Hepatocyte (in vitro differentiated cells): Measurements from ENCODE around the gene TCF7L1.

Experiments used
- EZH2phosphoT487 ChIP-seq: fragments of 200-600 bp; sonication (generic); IDR thresholded peaks from one replicate; pipeline ENCODE4 v1.6.1; 2018; ENCODE audit warnings: antibody characterized with exemption, mild to moderate bottlenecking, low read depth, moderate library complexity; ENCODE audit not compliant: unreplicated experiment, severe bottlenecking
- TF ChIP-seq, protein P1 (sequence below): fragments of 200-600 bp; sonication (generic); IDR thresholded peaks from 2 replicates; pipeline ENCODE4 v1.5.1; 2016; ENCODE audit warnings: antibody characterized with exemption, mild to moderate bottlenecking; ENCODE audit not compliant: poor library complexity

DNA sequence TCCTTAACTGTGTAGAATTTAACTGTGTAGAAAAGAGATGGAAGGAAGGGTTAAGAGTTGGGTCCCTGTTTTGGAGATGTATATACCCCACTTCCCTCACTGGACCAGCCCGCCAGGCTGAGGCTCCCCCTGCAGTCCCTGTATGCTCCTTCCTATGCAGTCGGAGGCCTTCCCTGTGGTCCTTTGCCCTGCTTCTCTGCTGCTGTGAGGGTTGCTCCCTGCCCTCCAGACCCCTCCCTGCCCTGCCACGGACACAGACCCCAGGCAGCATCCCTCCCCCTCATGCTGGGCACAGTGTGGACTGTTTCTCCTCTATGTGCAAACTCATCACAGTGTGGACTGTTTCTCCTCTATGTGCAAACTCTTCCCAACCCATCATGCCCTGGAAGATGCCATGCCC is 105.9 kb downstream of the TCF7L1 start:
- TF ChIP-seq, protein P1, sequence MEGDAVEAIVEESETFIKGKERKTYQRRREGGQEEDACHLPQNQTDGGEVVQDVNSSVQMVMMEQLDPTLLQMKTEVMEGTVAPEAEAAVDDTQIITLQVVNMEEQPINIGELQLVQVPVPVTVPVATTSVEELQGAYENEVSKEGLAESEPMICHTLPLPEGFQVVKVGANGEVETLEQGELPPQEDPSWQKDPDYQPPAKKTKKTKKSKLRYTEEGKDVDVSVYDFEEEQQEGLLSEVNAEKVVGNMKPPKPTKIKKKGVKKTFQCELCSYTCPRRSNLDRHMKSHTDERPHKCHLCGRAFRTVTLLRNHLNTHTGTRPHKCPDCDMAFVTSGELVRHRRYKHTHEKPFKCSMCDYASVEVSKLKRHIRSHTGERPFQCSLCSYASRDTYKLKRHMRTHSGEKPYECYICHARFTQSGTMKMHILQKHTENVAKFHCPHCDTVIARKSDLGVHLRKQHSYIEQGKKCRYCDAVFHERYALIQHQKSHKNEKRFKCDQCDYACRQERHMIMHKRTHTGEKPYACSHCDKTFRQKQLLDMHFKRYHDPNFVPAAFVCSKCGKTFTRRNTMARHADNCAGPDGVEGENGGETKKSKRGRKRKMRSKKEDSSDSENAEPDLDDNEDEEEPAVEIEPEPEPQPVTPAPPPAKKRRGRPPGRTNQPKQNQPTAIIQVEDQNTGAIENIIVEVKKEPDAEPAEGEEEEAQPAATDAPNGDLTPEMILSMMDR, result no peak
- no peak for TF ChIP-seq EZH2phosphoT487
